B cell (primary cell): ENCODE data around the gene OASL. TPM values are rescaled to one million over a fixed set of nuclear protein-coding genes. Genes with fewer than 3 reads are reported as not detected.

ENCODE experiments used
- ATAC-seq: fragments of 200-7000 bp; cut with Tn5 transposase; one replicate; pipeline ENCODE4 v1.10.0; 2021; ENCODE audit warnings: low read depth, mild to moderate bottlenecking, moderate number of reproducible peaks, moderate library complexity
- CTCF ChIA-PET: fragments of 350-600 bp; sonication (Branson Sonifier 250); formaldehyde crosslinking; loops from one replicate; lab custom pipeline; 2021; ENCODE audit warnings: antibody characterized with exemption, inconsistent platforms; lab: Charles Lee
- POLR2A ChIA-PET: fragments of 350-600 bp; sonication (Branson Sonifier 250); formaldehyde crosslinking; loops from one replicate; lab custom pipeline; 2021; ENCODE audit warnings: antibody characterized with exemption; lab: Charles Lee
- DNase-seq: peaks from one replicate; pipeline ENCODE4 v3.0.0; 2013
- H2AFZ ChIP-seq: 2 replicates; pipeline ENCODE4 v1.6.1; 2012; ENCODE audit warnings: mild to moderate bottlenecking, low read depth, low read length; ENCODE audit not compliant: insufficient read depth, poor library complexity, severe bottlenecking
- H3K27ac ChIP-seq, 2 donors: 1 replicate in 1 of 2; 2 replicates in 1 of 2; pipeline ENCODE4 v1.5.1; 2012 to 2013; ENCODE audit warnings: low read length in 2 of 2, mild to moderate bottlenecking in 2 of 2, moderate library complexity in 1 of 2
- H3K27me3 ChIP-seq, 4 experiments: fragments of 200-600 bp in 1 of 4; sonication (generic) in 1 of 4; replicated peaks in 1 of 4; 1 replicate in 2 of 4; 2 replicates in 2 of 4; pipeline versions ENCODE4 v1.6.1 to v1.7.0; 2013 to 2016; ENCODE audit warnings: low read length in 3 of 4, mild to moderate bottlenecking in 2 of 4, mixed read lengths in 1 of 4, moderate library complexity in 1 of 4; ENCODE audit not compliant: insufficient read depth in 4 of 4, control insufficient read depth in 3 of 4; ENCODE audit errors: control extremely low read depth in 1 of 4
- H3K36me3 ChIP-seq, 2 experiments: replicated peaks in 1 of 2; 1 replicate in 1 of 2; 2 replicates in 1 of 2; pipeline versions ENCODE4 v1.6.1 to v1.7.1; 2013; ENCODE audit warnings: low read length in 1 of 2; ENCODE audit not compliant: insufficient read depth in 2 of 2, control insufficient read depth in 1 of 2; ENCODE audit errors: control extremely low read depth in 1 of 2, extremely low read depth in 1 of 2
- H3K4me1 ChIP-seq, 2 donors: fragments of 200-600 bp in 1 of 2; sonication (generic) in 1 of 2; 1 replicate in 1 of 2; 2 replicates in 1 of 2; pipeline versions ENCODE4 v1.5.1 to v1.6.1; 2013 to 2017; ENCODE audit warnings: low read length in 2 of 2; ENCODE audit not compliant: control insufficient read depth in 2 of 2, insufficient read depth in 2 of 2
- H3K4me2 ChIP-seq: replicated peaks from 2 replicates; pipeline ENCODE3; 2012; ENCODE audit warnings: mild to moderate bottlenecking, low read depth, low read length; ENCODE audit not compliant: poor library complexity, severe bottlenecking
- H3K4me3 ChIP-seq, 5 experiments: fragments of 200-600 bp in 1 of 5; sonication (generic) in 1 of 5; 1 replicate in 3 of 5; 2 replicates in 2 of 5; pipeline versions ENCODE4 v1.5.1 to v1.7.0; 2011 to 2016; ENCODE audit warnings: low read length in 4 of 5, mild to moderate bottlenecking in 4 of 5, low read depth in 2 of 5, control low read depth in 1 of 5, moderate library complexity in 1 of 5; ENCODE audit not compliant: insufficient read depth in 1 of 5; ENCODE audit errors: control extremely low read depth in 1 of 5, extremely low read depth in 1 of 5
- H3K79me2 ChIP-seq: fragments of 200-600 bp; sonication (generic); one replicate; pipeline ENCODE4 v1.6.0; 2016; ENCODE audit warnings: low read length; ENCODE audit not compliant: control insufficient read depth, insufficient read depth
- H3K9ac ChIP-seq: fragments of 200-600 bp; sonication (generic); 2 replicates; pipeline ENCODE4 v1.6.1; 2017; ENCODE audit warnings: mild to moderate bottlenecking, low read length, moderate library complexity
- H3K9me3 ChIP-seq, 3 donors: one replicate each; pipeline versions ENCODE4 v1.6.1 to v1.7.1; 2013; ENCODE audit warnings: low read length in 2 of 3; ENCODE audit not compliant: control insufficient read depth in 2 of 3, insufficient read depth in 1 of 3; ENCODE audit errors: control extremely low read depth in 1 of 3
- H4K20me1 ChIP-seq: 2 replicates; pipeline ENCODE4 v1.6.0; 2012; ENCODE audit warnings: mild to moderate bottlenecking, low read length; ENCODE audit not compliant: insufficient read depth, control insufficient read depth, poor library complexity, severe bottlenecking
- H3K27ac Mint-ChIP-seq: one replicate; pipeline ENCODE4 v1.8.0; 2021; ENCODE audit warnings: mixed read lengths
- H3K27me3 Mint-ChIP-seq: one replicate; pipeline ENCODE4 v1.8.0; 2021; ENCODE audit warnings: mixed read lengths
- H3K4me1 Mint-ChIP-seq: one replicate; pipeline ENCODE4 v1.8.0; 2021; ENCODE audit warnings: mixed read lengths
- H3K4me3 Mint-ChIP-seq: one replicate; pipeline ENCODE4 v1.8.0; 2021; ENCODE audit warnings: mixed read lengths
- H3K9me3 Mint-ChIP-seq: one replicate; pipeline ENCODE4 v1.8.0; 2022; ENCODE audit warnings: mixed read lengths; ENCODE audit not compliant: insufficient read depth
- EZH2 ChIP-seq: IDR thresholded peaks from 2 replicates; pipeline ENCODE4 v1.6.1; 2012; ENCODE audit warnings: borderline replicate concordance, low read depth, mild to moderate bottlenecking, moderate library complexity, low read length; ENCODE audit not compliant: insufficient read depth, poor library complexity, severe bottlenecking
- WGBS: methylation state at CpG from one replicate; pipeline ENCODE4 v1.1.5; 2013; ENCODE audit warnings: missing lambda C conversion rate; ENCODE audit not compliant: insufficient coverage; 5-methylcytosine and 5-hydroxymethylcytosine counted together
- intact Hi-C: fragments of 100-400 bp; cut with micrococcal nuclease; formaldehyde crosslinking; loops from one replicate; pipeline ENCODE4 v1.10.0; 2022
- polyA plus RNA-seq: library from polyadenylated mRNA; depleted of rRNA; stranded (reverse); fragments of >200 nt; gene quantifications from 2 replicates; pipeline ENCODE4 v1.2.3, GENCODE V29; 2012
- total RNA-seq, 2 donors: library from RNA; stranded (reverse); fragments of 120-200 nt in 1 of 2; gene quantifications; 1 replicate in 1 of 2; 2 replicates in 1 of 2; pipeline versions ENCODE4 v1.2.3 to v1.2.4, GENCODE V29; 2013 to 2022
- TF ChIP-seq, protein P1 (sequence below): fragments of 200-600 bp; IDR thresholded peaks from one replicate; pipeline ENCODE4 v1.8.0; 2022; ENCODE audit warnings: antibody characterized with exemption, mild to moderate bottlenecking

Gene OASL
- total and polyA plus RNA-seq, 2 donors (not counting 1 experiment from before 2014, with no cell fraction given): 0.18 to 1.1 TPM

DNA sequence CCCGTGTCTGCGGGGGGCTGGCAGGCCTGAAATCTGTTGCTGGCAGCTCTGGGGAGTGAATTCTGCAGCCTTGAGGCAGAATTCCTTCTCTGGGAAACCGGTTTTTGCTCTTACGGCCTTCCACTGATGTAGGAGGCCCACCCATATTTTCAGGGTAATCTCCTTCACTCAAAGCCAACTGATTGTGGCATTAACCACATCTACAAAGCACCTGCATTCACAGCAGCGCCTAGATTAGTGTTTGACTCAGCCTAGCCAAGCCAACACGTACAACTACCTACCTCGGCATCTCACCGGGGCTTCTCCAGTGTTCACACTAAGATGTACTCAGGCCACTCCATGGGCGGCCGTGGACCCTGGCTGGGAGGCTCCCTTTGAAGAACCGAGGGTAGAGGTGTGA, 38.5 kb downstream of the OASL start:
- no peak overlapping the region for H3K4me2 ChIP-seq
- no peak overlapping the region for H3K27ac ChIP-seq
- ChIA-PET POLR2A (no interaction called here), CTCF (no interaction called here)
- H3K36me3 ChIP-seq: peaks cover 1 to 23% of the 10 kb centered on the region in 2 experiments
- DNase-seq: no peak
- H3K79me2 ChIP-seq: no peaks in the 10 kb centered on the region
- H4K20me1 ChIP-seq: no peaks in the 10 kb centered on the region
- H3K9me3 Mint-ChIP-seq: no peaks in the 10 kb centered on the region
- no peak overlapping the region for H2AFZ ChIP-seq
- peaks cover 3% of the 10 kb centered on the region for H3K27me3 Mint-ChIP-seq
- no peaks in the 10 kb centered on the region for H3K4me1 Mint-ChIP-seq
- H3K4me3 Mint-ChIP-seq: no peak overlapping the region
- H3K27ac Mint-ChIP-seq: no peak overlapping the region
- WGBS: 86% methylated on average over 8 of the region's 11 CpGs
- no peak overlapping the region for H3K4me3 ChIP-seq
- peaks cover 0 to 7% (median 0%) of the 10 kb centered on the region in 4 experiments for H3K27me3 ChIP-seq
- H3K9me3 ChIP-seq: peaks cover 0 to 4% (median 0%) of the 10 kb centered on the region in 3 donors
- TF ChIP-seq EZH2: no peak
- ATAC-seq: no peak
- H3K9ac ChIP-seq: no peak overlapping the region
- intact Hi-C loops: no loop called here
- no peaks in the 10 kb centered on the region for H3K4me1 ChIP-seq

DNA sequence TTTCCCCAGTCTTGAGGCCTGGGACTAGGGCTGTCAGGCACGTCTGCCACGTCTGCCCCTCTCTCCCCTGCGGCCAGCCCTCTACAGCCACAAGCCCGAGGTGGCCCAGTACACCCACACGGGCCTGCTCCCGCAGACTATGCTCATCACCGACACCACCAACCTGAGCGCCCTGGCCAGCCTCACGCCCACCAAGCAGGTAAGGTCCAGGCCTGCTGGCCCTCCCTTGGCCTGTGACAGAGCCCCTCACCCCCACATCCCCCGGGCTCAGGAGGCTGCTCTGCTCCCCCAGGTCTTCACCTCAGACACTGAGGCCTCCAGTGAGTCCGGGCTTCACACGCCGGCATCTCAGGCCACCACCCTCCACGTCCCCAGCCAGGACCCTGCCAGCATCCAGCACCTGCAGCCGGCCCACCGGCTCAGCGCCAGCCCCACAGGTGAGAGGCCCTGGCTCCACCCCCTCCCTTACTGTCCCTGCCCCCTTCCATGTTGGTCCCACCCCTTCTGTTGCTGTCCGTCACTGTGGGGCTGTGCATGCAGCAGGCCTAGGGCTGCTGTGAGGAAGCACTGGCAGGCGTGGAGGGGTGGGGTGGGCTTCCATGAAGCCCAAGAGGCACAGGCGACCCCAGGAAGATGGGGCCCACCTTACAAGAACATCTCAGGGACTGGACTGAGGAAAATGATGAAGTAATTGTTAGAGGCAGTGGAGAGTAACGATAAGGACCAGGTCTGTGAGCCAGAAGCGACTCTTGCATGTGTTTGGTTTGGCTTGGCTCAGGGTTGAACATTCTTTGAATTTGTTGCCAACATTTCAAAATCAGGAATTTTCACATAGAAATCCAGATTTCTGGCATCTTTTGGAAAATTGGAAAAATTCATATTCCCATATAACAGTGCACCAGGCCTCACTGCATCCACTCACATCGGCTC, 39.6 kb downstream of the OASL start:
- no peaks in the 10 kb centered on the region for H4K20me1 ChIP-seq
- Mint-ChIP-seq H3K27ac (no peak overlapping the region), H3K9me3 (no peaks in the 10 kb centered on the region), H3K27me3 (peaks cover 14% of the 10 kb centered on the region), H3K4me1 (no peaks in the 10 kb centered on the region), H3K4me3 (no peak overlapping the region)
- peaks cover 1 to 15% of the 10 kb centered on the region in 2 experiments for H3K36me3 ChIP-seq
- intact Hi-C loops: no loop called here
- TF ChIP-seq, protein P1, sequence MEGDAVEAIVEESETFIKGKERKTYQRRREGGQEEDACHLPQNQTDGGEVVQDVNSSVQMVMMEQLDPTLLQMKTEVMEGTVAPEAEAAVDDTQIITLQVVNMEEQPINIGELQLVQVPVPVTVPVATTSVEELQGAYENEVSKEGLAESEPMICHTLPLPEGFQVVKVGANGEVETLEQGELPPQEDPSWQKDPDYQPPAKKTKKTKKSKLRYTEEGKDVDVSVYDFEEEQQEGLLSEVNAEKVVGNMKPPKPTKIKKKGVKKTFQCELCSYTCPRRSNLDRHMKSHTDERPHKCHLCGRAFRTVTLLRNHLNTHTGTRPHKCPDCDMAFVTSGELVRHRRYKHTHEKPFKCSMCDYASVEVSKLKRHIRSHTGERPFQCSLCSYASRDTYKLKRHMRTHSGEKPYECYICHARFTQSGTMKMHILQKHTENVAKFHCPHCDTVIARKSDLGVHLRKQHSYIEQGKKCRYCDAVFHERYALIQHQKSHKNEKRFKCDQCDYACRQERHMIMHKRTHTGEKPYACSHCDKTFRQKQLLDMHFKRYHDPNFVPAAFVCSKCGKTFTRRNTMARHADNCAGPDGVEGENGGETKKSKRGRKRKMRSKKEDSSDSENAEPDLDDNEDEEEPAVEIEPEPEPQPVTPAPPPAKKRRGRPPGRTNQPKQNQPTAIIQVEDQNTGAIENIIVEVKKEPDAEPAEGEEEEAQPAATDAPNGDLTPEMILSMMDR: no peak
- no peak for TF ChIP-seq EZH2
- POLR2A ChIA-PET: no interaction called here
- ATAC-seq: no peak
- 68% methylated on average over 18 of the region's 23 CpGs for WGBS
- no peak overlapping the region for H3K4me3 ChIP-seq
- CTCF ChIA-PET: no interaction called here
- H3K4me1 ChIP-seq: no peaks in the 10 kb centered on the region
- no peak overlapping the region for H3K4me2 ChIP-seq
- peaks cover 0 to 7% (median 0%) of the 10 kb centered on the region in 4 experiments for H3K27me3 ChIP-seq
- H3K27ac ChIP-seq: no peak overlapping the region
- no peaks in the 10 kb centered on the region for H3K79me2 ChIP-seq
- H3K9ac ChIP-seq: no peak overlapping the region
- peaks cover 0 to 4% (median 0%) of the 10 kb centered on the region in 3 donors for H3K9me3 ChIP-seq
- no peak for DNase-seq
- no peak overlapping the region for H2AFZ ChIP-seq
